ENCODE data around the gene NAALADL2.

- TF ChIP-seq CTCF (conservative IDR thresholded peaks at IDR 0.05; ENCODE audit: low read depth, low read length) (no peak), EZH2 (IDR thresholded peaks at IDR 0.05; ENCODE audit: low read length, unreplicated experiment) (no peak)
Observed at GRCh38 chr3:175612487-175613196, 753.5 kb downstream of the NAALADL2 start.
